Peyer's patch (tissue), 4 donors: ENCODE measurements around the gene KRIT1.

Experiments
- CTCF ChIP-seq, 6 experiments: fragments of 450-650 bp in 4 of 6; fragments of 200-600 bp in 2 of 6; sonication (generic) in 1 of 6; IDR thresholded peaks; one replicate each; pipeline ENCODE4 v1.5.1; 2017 to 2019; ENCODE audit warnings: antibody characterized with exemption in 6 of 6, mild to moderate bottlenecking in 3 of 6, moderate library complexity in 1 of 6
- POLR2A ChIP-seq, 2 donors: fragments of 450-650 bp; IDR thresholded peaks; one replicate each; pipeline ENCODE4 v1.5.1; 2017; ENCODE audit warnings: antibody characterized with exemption in 2 of 2, mild to moderate bottlenecking in 2 of 2, moderate library complexity in 2 of 2

DNA sequence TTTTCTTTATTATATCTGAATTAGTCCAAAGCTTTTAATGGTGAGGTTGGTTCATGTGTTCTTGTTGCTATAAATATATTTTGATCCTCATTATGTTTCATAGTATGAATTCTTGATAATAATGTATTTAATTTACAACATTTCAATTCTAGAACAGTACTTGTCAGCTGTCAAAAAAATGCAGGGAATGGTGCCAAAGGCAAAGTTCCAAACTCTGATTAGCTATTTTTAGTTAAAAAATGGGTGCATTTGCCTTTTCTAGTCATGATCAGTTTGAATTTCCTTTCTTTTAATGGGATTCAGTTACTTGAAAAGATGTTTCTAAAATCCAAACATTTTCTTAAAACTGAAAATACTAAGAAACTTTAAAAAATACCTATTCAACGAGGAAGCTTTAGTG is 49.7 kb upstream of the KRIT1 start:
- TF ChIP-seq CTCF (IDR thresholded peaks at IDR 0.05) = no peak
- no peak for TF ChIP-seq POLR2A (IDR thresholded peaks at IDR 0.05)
